H9 (cell line): ENCODE measurements around the gene CSMD2. TPM values are rescaled to one million over a fixed set of nuclear protein-coding genes. Genes with fewer than 3 reads are reported as not detected.

Experiments used
- DNase-seq: peaks from one replicate; pipeline ENCODE4 v3.0.0-alpha.2; 2017
- H2AFZ ChIP-seq: one replicate; pipeline ENCODE4 v1.6.1; 2013; ENCODE audit warnings: mild to moderate bottlenecking, low read length, control low read depth, moderate library complexity
- H2AK5ac ChIP-seq: 2 replicates; pipeline ENCODE4 v1.6.1; 2013; ENCODE audit warnings: low read length, control low read depth, mixed read lengths; ENCODE audit not compliant: insufficient read length
- H2BK120ac ChIP-seq: one replicate; pipeline ENCODE4 v1.6.1; 2013; ENCODE audit warnings: low read depth, mild to moderate bottlenecking, low read length, control low read depth, inconsistent platforms; ENCODE audit not compliant: poor library complexity, severe bottlenecking
- H2BK12ac ChIP-seq: 2 replicates; pipeline ENCODE4 v1.6.1; 2013; ENCODE audit warnings: low read length, control low read depth, mixed read lengths, low read depth; ENCODE audit not compliant: insufficient read length
- H2BK15ac ChIP-seq: 2 replicates; pipeline ENCODE4 v1.6.1; 2013; ENCODE audit warnings: low read depth, low read length, control low read depth
- H2BK20ac ChIP-seq: one replicate; pipeline ENCODE4 v1.6.1; 2013; ENCODE audit warnings: low read depth, mild to moderate bottlenecking, low read length, control low read depth, inconsistent platforms; ENCODE audit not compliant: poor library complexity, severe bottlenecking
- H2BK5ac ChIP-seq: 2 replicates; pipeline ENCODE4 v1.6.1; 2013; ENCODE audit warnings: low read length, control low read depth, mixed read lengths; ENCODE audit not compliant: insufficient read length
- H3K14ac ChIP-seq: 2 replicates; pipeline ENCODE4 v1.6.1; 2013; ENCODE audit warnings: low read length, control low read depth; ENCODE audit not compliant: insufficient read depth
- H3K18ac ChIP-seq: 2 replicates; pipeline ENCODE4 v1.6.1; 2013; ENCODE audit warnings: low read depth, mild to moderate bottlenecking, mixed read lengths, low read length, control low read depth; ENCODE audit not compliant: insufficient read length
- H3K23ac ChIP-seq: 2 replicates; pipeline ENCODE4 v1.6.1; 2013; ENCODE audit warnings: low read length, control low read depth, mixed read lengths, low read depth; ENCODE audit not compliant: insufficient read length
- H3K23me2 ChIP-seq: 2 replicates; pipeline ENCODE4 v1.6.1; 2013; ENCODE audit warnings: low read depth, mild to moderate bottlenecking, mixed read lengths, low read length, control low read depth; ENCODE audit not compliant: insufficient read length, poor library complexity, severe bottlenecking
- H3K27ac ChIP-seq: 2 replicates; pipeline ENCODE4 v1.5.1; 2013; ENCODE audit warnings: low read length, control low read depth, mixed read lengths, low read depth; ENCODE audit not compliant: insufficient read length
- H3K27me3 ChIP-seq: 2 replicates; pipeline ENCODE4 v1.6.1; 2013; ENCODE audit warnings: low read length, control low read depth, inconsistent platforms; ENCODE audit not compliant: insufficient read depth
- H3K4ac ChIP-seq: 2 replicates; pipeline ENCODE4 v1.6.1; 2013; ENCODE audit warnings: low read depth, mild to moderate bottlenecking, control low read depth, inconsistent platforms, low read length, moderate library complexity
- H3K4me1 ChIP-seq: 2 replicates; pipeline ENCODE4 v1.6.1; 2013; ENCODE audit warnings: low read length, control low read depth, inconsistent platforms; ENCODE audit not compliant: insufficient read depth
- H3K4me2 ChIP-seq: 2 replicates; pipeline ENCODE4 v1.6.1; 2013; ENCODE audit warnings: low read length, control low read depth, mixed read lengths; ENCODE audit not compliant: insufficient read length, insufficient read depth
- H3K56ac ChIP-seq: 2 replicates; pipeline ENCODE4 v1.6.1; 2013; ENCODE audit warnings: low read depth, mild to moderate bottlenecking, mixed read lengths, low read length, control low read depth; ENCODE audit not compliant: insufficient read length
- H3K79me1 ChIP-seq: 2 replicates; pipeline ENCODE4 v1.6.1; 2013; ENCODE audit warnings: low read depth, mild to moderate bottlenecking, moderate library complexity, low read length, control low read depth, inconsistent platforms; ENCODE audit not compliant: insufficient read depth, poor library complexity, severe bottlenecking
- H3K79me2 ChIP-seq: 2 replicates; pipeline ENCODE4 v1.6.1; 2013; ENCODE audit warnings: low read length, control low read depth, inconsistent platforms; ENCODE audit not compliant: insufficient read depth
- H3K9ac ChIP-seq: 2 replicates; pipeline ENCODE4 v1.6.1; 2013; ENCODE audit warnings: low read length, control low read depth, mixed read lengths; ENCODE audit not compliant: insufficient read length; ENCODE audit errors: extremely low read depth
- H3K9me3 ChIP-seq: one replicate; pipeline ENCODE4 v1.6.1; 2013; ENCODE audit warnings: low read depth, low read length, inconsistent platforms; ENCODE audit not compliant: control insufficient read depth
- H3T11ph ChIP-seq: one replicate; pipeline ENCODE4 v1.6.1; 2013; ENCODE audit warnings: mild to moderate bottlenecking, low read length, control low read depth, inconsistent platforms
- H4K20me1 ChIP-seq: one replicate; pipeline ENCODE4 v1.6.1; 2013; ENCODE audit not compliant: control insufficient read depth, insufficient read length, insufficient read depth
- H4K5ac ChIP-seq: 2 replicates; pipeline ENCODE4 v1.6.1; 2013; ENCODE audit warnings: low read depth, mild to moderate bottlenecking, mixed read lengths, low read length, control low read depth; ENCODE audit not compliant: insufficient read length
- H4K8ac ChIP-seq: replicated peaks from 2 replicates; pipeline ENCODE4 v1.6.1; 2013; ENCODE audit warnings: low read length, control low read depth, mixed read lengths, low read depth; ENCODE audit not compliant: insufficient read length
- H4K91ac ChIP-seq: 2 replicates; pipeline ENCODE4 v1.6.1; 2013; ENCODE audit warnings: low read depth, mild to moderate bottlenecking, moderate library complexity, mixed read lengths, low read length, control low read depth; ENCODE audit not compliant: insufficient read length
- H3K27ac Mint-ChIP-seq, 3 experiments: 2 replicates in 2 of 3; 3 replicates in 1 of 3; pipeline ENCODE4 v1.8.0; 2020 to 2021; ENCODE audit warnings: mixed read lengths in 3 of 3, mild to moderate bottlenecking in 1 of 3, moderate library complexity in 1 of 3
- H3K27me3 Mint-ChIP-seq: 2 replicates; pipeline ENCODE4 v1.8.0; 2021; ENCODE audit warnings: low read depth, mild to moderate bottlenecking, moderate library complexity, mixed read lengths
- H3K36me3 Mint-ChIP-seq, 3 experiments: 2 replicates in 2 of 3; 3 replicates in 1 of 3; pipeline ENCODE4 v1.8.0; 2020 to 2021; ENCODE audit warnings: low read depth in 3 of 3, mixed read lengths in 3 of 3; ENCODE audit not compliant: insufficient read depth in 1 of 3
- H3K4me1 Mint-ChIP-seq, 2 experiments: 2 replicates each; pipeline ENCODE4 v1.8.0; 2020; ENCODE audit warnings: mixed read lengths in 2 of 2
- H3K4me3 Mint-ChIP-seq, 2 experiments: 2 replicates in 1 of 2; 3 replicates in 1 of 2; pipeline ENCODE4 v1.8.0; 2020 to 2021; ENCODE audit warnings: mild to moderate bottlenecking in 2 of 2, mixed read lengths in 2 of 2, moderate library complexity in 1 of 2
- H3K9me3 Mint-ChIP-seq, 2 experiments: 2 replicates in 1 of 2; 3 replicates in 1 of 2; pipeline ENCODE4 v1.8.0; 2020; ENCODE audit warnings: mild to moderate bottlenecking in 2 of 2, mixed read lengths in 2 of 2, moderate library complexity in 1 of 2
- WGBS: extraction: QIAGEN DNeasy Blood & Tissue Kit; methylation state at CpG from one replicate; pipeline ENCODE4 v1.1.7; 2013; ENCODE audit warnings: missing lambda C conversion rate, low lambda C conversion rate, mixed read lengths; ENCODE audit not compliant: insufficient read length; ENCODE audit errors: extremely low coverage; 5-methylcytosine and 5-hydroxymethylcytosine counted together
- total RNA-seq: library from RNA; stranded (reverse); gene quantifications from 2 replicates; pipeline ENCODE4 v1.2.1, GENCODE V29; 2021
- TF ChIP-seq, protein P1 (sequence below): fragments of 200-600 bp; sonication (generic); conservative IDR thresholded peaks from 3 replicates; pipeline ENCODE4 v1.8.0; 2021; ENCODE audit warnings: antibody characterized with exemption, mild to moderate bottlenecking

The CSMD2 gene
- total RNA-seq, 1 experiment from 2014 or later = 6.4 TPM

DNA sequence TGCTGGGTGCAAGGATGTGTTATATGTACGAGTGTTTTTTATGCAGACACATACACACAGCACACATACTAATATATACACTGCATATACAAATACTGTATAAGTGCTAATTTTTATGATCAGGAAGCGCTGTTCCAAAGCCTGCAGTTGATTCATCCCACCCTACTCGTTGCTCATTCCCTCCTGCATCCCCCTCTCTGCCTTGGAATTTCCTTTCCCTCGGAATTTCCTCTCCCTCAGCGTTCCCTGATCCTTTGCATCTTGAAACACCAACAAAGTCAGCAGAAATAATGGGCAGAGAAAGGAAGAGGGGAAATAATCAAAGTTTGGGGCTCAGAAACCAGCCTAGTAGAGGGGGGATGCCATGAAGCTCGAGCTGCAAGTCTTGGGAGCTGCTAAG, 98.9 kb downstream of the CSMD2 start:
- Mint-ChIP-seq H3K4me3 (no peak overlapping the region), H3K27me3 (no peaks in the 10 kb centered on the region; the same call in 1 of the 2 replicates), H3K9me3 (peaks cover 28 to 50% of the 10 kb centered on the region in 2 experiments), H3K4me1 (peaks cover 29 to 33% of the 10 kb centered on the region in 2 experiments), H3K27ac (no peak overlapping the region), H3K36me3 (peaks cover 36 to 65% (median 52%) of the 10 kb centered on the region in 3 experiments)
- Histone ChIP-seq H4K5ac (no peak overlapping the region), H2BK20ac (no peak overlapping the region), H3K23me2 (no peaks in the 10 kb centered on the region), H2BK15ac (no peak overlapping the region), H4K91ac (no peak overlapping the region), H3K9me3 (no peaks in the 10 kb centered on the region), H2BK120ac (no peak overlapping the region), H4K20me1 (no peaks in the 10 kb centered on the region), H3K23ac (no peak overlapping the region), H3K79me2 (no peaks in the 10 kb centered on the region), H3K56ac (no peak overlapping the region), H4K8ac (no peak overlapping the region), H2AFZ (no peak overlapping the region), H3K27ac (no peak overlapping the region), H3K18ac (no peak overlapping the region), H3K27me3 (no peaks in the 10 kb centered on the region), H3K4ac (no peak overlapping the region), H2AK5ac (no peak overlapping the region), H3T11ph (no peak overlapping the region), H3K4me2 (no peak overlapping the region), H3K79me1 (no peaks in the 10 kb centered on the region), H2BK5ac (no peak overlapping the region), H2BK12ac (no peak overlapping the region), H3K14ac (no peak overlapping the region), H3K4me1 (peaks cover 2% of the 10 kb centered on the region; the same call in 1 of the 2 replicates), H3K9ac (no peak overlapping the region)
- TF ChIP-seq, protein P1, sequence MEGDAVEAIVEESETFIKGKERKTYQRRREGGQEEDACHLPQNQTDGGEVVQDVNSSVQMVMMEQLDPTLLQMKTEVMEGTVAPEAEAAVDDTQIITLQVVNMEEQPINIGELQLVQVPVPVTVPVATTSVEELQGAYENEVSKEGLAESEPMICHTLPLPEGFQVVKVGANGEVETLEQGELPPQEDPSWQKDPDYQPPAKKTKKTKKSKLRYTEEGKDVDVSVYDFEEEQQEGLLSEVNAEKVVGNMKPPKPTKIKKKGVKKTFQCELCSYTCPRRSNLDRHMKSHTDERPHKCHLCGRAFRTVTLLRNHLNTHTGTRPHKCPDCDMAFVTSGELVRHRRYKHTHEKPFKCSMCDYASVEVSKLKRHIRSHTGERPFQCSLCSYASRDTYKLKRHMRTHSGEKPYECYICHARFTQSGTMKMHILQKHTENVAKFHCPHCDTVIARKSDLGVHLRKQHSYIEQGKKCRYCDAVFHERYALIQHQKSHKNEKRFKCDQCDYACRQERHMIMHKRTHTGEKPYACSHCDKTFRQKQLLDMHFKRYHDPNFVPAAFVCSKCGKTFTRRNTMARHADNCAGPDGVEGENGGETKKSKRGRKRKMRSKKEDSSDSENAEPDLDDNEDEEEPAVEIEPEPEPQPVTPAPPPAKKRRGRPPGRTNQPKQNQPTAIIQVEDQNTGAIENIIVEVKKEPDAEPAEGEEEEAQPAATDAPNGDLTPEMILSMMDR = no peak
- no CpG with 5 or more reads among the region's 6 CpGs for WGBS
- no peak for DNase-seq
